Left renal pelvis (tissue), 4 donors: ENCODE results near the gene SERINC2. TPM values are rescaled to one million over a fixed set of nuclear protein-coding genes. Genes with fewer than 3 reads are reported as not detected.

Source experiments
- DNase-seq, 4 donors: peaks; one replicate each; pipeline ENCODE4 v3.0.0-alpha.2; 2013; ENCODE audit warnings: low read depth in 4 of 4, low spot score in 3 of 4
- polyA plus RNA-seq, 4 donors: library from polyadenylated mRNA; unstranded; fragments of 120-200 nt; gene quantifications; one replicate each; pipeline ENCODE4 v1.2.1, GENCODE V29; 2013; ENCODE audit not compliant: insufficient read length in 4 of 4

Gene SERINC2
- polyA plus RNA-seq, 4 donors: 8.8 to 51.2 (median 41.6) TPM

DNA sequence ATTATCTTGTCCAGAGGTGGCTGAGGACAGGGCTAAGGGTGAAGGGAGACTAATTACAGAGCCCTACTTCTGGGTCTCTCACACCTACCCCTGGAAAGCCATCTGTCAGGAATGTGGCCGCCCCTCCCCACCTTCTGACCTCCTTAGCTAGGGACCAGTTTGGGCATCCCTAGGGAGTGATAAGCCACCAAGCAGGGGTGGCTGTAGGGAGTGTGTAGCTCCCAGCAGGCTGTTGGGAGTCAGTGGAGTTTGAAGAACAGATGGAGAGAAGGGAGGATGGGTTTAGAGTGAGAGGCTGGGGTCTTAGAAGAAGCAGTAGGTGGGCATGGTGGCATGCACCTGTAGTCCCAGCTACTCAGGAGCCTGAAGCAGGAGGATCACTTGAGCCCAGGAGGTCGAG lies 808 bp upstream of the SERINC2 start:
- DNase-seq: no peak

DNA sequence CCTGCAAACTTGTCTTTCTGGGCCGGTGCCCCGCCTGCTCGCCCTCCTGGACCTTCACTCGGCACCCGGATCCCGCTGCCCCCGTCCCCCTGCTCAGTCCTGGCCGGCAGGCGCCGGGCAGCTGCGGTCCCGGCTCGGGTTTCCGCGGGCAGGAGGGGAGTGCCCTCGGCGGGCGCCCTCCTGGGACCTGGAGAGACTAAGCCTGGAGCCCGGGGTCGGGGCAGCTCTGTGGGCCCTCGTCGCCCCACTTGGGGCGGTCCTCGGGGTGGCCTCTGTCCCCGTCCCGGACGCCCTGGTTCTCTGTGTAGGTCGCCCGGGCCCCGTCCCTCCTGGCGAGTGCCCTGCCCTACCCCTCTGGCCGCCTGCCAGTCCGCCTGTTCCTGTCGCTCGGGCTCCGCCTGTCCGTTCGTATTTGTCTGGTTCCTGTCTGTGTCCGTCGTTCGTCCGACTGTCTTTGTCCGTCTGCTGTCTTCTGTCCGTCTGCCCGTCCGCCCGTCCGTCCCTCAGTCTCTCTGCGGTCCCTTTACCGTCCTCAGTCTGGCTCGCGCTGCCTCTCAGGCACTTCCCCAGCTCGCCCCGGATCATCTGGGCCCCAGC lies 490 bp downstream of the SERINC2 start:
- DNase-seq: peak in 1 of 4 donors; percentile 21

GRCh38 chr1:31414980-31415370 lies 2.0 kb downstream of the SERINC2 start:
- DNase-seq: no peak

DNA sequence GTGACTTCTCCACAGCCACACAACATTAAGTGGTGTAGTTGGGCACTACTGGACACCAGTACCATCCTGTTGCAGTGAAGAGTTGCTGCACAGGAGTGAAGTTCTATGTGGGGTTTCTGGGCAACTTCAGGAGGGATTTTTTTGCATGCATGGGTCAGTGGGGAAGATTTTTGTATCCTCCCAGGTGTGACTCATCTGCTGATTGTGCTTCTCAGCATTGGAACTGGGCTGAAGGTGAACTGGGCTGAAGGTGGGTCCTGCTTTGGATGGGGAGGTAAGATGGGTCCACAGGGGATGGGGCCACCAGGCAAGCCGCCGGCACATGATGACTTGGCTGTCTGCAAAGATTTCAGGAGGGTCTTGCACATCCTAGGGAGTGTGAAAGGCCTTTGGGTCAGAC lies 2.6 kb downstream of the SERINC2 start:
- DNase-seq: no peak

DNA sequence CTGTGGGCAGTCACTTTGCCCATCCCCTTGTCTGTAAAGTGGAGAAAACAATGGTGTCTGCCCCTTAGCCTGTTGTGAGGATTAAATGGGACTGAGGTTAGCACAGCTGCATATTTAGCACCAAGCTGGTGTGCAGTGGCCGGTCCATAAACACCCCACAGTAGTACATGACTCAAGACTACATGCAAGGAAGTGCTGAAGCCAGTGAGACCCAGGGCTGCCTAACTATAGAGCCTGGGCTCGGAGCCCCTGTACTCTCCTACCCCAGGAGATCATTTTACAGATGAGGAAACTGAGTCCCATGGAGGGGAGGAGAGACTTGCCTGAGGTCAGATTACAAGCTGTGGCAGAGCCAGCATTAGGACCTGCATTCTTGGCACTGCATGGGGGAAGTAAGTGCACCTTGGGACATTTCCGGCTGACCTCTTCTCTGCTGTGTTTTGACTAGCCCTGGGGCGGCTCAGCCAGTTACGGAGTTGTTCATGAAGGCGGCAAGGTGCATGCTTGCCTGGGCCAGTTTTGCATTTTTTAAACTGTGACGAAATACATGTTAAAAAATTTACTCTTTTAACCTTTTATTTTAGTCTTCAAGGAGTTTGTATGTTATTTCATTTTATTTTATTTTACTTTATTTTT lies 3.2 kb downstream of the SERINC2 start:
- DNase-seq: no peak

DNA sequence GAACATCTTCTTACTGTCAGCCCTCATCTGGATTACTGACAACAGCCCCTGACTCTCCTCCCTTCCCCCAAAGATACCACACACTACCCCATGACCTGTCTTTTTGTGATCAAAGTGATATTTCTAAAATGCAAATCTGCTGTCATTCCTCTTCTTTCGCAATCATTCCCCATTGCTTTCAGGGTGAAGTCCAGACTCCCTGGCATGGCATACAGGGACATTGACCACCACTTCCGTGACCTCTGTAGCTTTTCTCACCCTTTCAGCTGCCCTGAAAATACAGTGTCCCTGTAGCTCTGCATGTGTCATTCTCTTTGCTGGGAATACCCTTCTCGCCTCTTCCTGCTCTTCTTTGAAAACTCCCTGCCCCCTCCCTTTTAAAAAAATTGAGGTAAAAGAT lies 4.1 kb downstream of the SERINC2 start:
- no peak for DNase-seq

- no peak for DNase-seq
Measured at GRCh38 chr1:31418626-31419323, 5.8 kb downstream of the SERINC2 start.

- DNase-seq: no peak
Measured at GRCh38 chr1:31420716-31421115, 7.7 kb downstream of the SERINC2 start.

GRCh38 chr1:31421371-31422040 lies 8.5 kb downstream of the SERINC2 start:
- no peak for DNase-seq

DNA sequence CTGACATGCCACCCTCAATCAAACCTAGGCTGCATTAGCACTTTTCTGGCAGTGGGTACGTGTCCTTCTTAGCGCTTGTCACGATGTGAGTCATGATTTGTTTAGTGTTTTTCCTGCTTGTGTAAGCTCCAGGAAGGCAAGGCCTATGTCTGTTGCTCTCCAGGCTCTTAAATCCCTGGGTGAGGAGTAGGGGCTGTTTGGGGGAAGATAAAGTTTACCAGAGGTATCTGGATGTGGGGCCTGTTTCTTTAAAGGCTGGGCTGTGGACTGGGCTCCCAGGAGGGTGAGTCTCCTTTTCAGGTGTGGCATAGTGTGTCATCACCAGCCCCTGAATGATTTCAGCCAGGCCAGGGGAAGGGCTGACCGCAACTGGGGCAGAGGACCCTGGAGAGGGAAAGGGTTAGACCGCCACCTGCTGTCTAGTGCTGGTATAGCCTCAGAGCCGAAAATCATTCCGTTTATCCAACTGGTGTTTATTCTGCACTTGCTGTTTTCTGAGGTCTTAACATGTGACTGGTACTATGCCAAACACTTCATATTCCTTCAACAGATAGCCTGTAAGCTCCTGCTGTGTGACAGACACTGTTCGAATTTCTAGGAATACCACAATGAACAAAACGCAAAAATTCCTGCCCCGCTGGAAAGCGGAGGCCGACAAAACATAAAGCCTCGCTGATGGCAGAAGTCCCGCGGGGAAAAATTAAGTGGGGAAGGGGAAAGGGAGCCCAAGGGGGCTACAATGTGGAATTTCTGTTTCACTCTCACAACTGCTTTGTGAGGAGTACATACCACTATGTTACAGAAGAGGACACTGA lies 9.7 kb downstream of the SERINC2 start:
- DNase-seq: peak in 1 of 4 donors; percentile 54

DNA sequence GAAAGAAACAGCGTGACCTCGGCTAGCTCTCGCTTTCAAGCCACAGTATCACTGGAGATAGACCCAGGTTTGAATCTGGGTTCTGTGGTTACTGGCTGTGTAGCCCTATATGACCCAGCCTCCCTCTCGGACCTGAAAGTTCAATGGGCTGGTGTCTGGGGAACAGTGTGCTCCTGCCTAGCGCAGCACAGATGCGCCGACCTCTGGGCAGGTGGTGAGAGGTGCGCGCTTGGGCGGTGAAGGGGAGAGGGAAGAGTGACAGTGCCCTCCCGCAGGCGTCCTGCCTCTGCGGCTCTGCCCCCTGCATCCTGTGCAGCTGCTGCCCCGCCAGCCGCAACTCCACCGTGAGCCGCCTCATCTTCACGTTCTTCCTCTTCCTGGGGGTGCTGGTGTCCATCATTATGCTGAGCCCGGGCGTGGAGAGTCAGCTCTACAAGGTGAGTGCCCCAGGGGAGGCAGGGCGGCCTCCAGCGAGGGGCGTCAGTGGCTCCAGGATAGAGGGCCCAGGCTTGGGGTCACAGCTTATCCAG lies 10.5 kb downstream of the SERINC2 start:
- DNase-seq: no peak

GRCh38 chr1:31424568-31424967 lies 11.6 kb downstream of the SERINC2 start:
- DNase-seq: no peak

DNA sequence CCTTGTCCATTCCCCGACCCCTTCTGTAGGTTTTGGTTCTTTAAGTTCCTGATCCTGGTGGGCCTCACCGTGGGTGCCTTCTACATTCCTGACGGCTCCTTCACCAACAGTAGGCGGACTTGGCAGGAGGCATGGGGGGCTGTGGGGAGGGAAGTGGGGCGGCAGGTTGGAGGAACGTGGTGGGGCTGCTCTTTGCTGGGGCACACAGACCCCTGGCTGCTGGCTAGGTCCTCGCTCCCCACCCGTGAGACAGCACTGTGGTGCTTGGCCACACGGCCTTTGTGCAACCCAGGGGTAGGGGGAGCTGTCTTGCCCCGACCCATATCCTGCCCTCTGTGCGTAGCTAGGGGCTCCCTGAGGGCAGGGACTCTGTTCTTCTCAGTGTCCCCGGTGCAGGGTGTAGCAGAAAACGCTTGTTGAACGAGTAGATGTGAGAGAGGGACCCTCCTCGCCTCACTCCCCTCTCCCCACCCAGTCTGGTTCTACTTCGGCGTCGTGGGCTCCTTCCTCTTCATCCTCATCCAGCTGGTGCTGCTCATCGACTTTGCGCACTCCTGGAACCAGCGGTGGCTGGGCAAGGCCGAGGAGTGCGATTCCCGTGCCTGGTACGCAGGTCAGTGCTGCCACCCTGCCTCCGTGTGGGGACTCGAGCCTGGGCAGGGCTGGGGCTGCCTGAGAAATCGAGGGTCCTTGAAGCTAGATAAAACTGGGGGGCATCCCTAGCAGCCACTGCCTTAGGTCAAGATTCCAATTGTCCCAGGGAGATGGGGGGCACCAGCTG lies 12.5 kb downstream of the SERINC2 start:
- DNase-seq: no peak

DNA sequence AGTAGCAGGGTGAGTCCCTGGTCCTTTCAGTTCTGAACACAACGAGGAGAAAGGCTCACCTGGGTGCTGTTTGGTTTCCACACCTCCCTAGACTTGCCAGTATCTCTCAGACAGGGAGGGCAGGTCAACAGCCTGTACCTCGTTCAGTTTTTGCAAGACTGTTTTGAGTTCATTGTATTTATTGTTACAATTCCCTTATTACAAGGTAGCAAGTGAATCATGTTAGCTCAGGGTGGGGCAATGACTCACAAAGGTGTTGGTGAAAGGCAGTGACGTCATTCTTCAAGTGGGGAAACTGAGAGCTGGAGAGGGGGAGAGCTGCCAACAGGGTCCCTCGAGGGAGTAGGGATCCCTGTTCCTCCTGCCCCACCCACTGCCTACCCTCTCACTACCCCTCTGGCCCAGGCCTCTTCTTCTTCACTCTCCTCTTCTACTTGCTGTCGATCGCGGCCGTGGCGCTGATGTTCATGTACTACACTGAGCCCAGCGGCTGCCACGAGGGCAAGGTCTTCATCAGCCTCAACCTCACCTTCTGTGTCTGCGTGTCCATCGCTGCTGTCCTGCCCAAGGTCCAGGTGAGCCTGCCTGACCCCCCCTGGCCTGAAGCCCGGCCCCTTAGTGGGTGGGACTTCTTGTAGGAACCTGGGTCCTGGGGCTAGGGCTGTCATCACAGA lies 13.4 kb downstream of the SERINC2 start:
- no peak for DNase-seq

DNA sequence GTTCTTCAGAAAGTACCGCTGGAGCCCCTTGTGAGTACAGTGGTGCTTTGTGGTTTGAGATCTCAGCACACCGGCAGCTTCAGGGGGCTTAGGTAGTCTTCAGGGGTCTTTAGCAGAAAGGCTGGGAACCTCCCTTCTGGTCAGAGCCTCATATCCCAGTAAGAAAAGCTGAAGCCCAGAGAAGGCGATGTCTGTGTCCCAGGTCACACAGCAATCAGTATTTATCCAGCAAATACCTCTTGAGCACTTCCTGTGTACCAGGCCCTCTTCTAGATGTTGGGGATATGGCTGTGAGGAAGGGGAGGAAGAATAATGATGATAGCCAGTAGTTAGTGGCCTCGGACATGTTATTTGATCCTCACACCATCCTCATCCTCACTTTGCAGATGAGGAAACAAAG lies 14.3 kb downstream of the SERINC2 start:
- DNase-seq: no peak

DNA sequence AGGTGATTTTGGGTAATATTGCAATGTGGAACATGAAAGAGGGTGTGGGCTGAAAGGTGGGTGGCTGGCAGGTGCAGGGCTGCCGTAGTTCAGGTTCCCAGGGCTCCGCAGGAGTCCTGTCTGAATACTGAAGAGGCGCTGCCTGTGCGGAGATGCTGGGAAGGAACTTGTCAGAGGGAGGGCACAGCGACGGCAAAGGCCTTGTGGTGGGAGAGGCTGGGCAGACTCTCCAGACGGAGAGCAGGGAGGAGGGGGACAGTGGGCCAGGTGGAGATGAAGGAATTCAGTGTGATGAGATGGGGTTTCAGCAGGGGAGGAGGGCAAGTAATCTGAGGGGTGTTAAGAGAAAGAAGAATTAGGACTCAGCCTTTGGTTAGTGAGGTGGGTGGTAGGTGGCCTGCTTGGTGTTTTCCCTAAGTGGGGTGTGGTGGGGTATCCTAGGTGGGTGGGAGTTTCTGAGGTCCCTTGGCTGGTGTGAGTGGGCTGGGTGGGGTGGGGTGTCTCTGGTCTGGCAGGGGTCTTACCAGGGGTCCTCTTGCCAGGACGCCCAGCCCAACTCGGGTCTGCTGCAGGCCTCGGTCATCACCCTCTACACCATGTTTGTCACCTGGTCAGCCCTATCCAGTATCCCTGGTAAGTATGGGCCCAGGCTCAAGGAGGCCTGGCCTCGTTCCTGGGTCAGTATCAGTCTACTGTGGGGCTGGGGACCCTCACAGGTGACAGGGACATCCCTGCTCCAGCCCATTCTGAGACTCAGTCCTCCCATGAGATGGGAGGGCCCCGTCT lies 15.6 kb downstream of the SERINC2 start:
- no peak for DNase-seq

- no peak for DNase-seq
Measured at GRCh38 chr1:31429583-31429982, 16.6 kb downstream of the SERINC2 start.
